HG03432 (cell line): ENCODE results near the gene PADI4.
"Not testable (repeated sequence)": the region's sequence is repeated elsewhere in the genome, so short reads cannot be mapped to it uniquely, and the experiment has no call there.

Experiments used
- ATAC-seq: cut with Tn5 transposase; IDR thresholded peaks from one replicate; pipeline ENCODE4 v1.9.1; 2021; ENCODE audit warnings: mild to moderate bottlenecking, moderate library complexity; ENCODE audit not compliant: unreplicated experiment

The PADI4 gene

DNA sequence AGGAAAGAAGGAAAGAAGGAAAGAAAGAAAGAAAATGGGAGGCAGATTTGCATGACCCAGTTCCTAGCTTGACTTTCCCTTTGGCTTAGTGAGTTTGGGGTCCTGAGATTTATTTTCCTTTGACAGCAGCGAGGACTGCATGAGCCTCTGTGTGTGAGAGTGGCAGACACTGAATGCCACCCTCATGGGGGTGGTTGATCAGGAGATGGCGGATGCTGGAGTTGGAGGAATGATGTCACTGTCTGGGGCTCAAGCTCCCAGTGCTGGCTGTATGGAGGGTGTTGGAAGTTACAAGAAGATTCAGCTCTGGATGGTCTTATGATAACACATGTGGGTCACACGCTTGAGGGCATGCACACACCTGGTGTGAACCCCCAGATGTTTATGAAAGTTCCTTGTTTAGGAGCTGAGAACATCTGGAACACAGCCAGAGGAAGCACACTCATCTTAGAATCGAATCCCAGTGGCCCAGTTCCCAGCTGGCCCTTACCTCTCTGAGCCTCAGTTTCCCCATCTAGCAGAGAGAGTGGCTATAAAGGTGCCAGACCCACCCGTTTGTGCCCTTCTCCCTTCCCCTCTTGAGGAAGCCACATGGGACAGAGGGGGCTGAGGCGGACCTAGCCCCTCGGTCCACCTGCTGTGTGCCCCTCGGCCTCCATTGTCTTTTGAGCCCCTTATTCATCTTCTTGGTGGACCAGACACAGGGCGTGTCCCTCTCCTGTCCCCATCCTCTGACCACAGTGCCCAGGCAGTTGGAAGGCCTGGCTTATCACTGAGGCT lies 5.7 kb downstream of the PADI4 start:
- ATAC-seq, result no peak

DNA sequence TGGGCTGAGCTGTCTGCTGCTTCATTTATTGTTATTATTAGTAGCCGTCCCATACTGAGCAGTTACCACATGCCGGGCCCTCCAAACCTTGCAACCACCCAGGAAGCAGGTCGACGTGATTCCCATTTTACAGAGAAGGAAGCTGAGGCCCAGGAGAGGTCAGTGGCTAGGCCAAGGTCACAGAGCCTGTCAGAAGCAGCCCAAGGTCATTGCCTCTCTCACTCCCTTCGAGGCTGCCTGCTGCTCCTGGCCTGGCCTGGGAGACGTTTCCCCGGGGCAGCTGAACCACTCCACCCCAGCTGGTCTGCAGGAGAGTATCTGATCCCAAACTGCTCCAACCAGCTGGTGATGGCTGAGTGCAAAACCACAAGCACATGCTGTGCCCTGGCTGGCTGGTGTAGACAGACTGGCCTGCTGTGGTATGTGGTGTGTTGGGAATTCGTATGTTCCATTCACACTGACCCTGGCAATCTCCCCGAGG lies 6.5 kb downstream of the PADI4 start:
- no peak for ATAC-seq

DNA sequence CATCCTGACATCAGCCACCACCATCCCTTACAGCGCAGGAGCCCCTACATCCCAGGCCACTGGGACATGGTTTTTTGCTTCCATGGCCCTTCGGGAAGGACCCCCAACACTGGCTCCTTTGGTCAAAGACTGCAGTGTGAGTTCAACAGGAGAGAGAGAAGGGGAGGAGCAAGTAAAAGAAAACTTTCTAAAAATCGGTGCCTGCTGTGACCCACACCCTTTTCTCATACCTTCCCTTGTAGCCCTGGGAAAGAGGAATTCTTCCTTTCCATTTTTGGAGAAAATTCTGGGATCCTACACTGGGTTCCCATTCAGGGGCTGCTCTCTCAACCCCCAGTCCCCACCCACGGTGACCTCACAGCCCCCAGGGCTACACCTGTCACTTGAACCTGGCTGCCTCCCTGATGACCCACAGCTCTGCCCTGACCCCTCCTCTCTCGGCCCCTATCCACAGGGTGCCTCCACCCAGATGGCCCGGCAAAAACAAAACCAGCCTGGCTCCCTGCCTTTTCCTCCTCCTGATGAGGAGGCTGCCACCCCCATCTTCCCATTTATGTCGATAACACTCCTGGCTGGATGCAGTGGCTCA lies 7.6 kb downstream of the PADI4 start:
- ATAC-seq, result no peak

DNA sequence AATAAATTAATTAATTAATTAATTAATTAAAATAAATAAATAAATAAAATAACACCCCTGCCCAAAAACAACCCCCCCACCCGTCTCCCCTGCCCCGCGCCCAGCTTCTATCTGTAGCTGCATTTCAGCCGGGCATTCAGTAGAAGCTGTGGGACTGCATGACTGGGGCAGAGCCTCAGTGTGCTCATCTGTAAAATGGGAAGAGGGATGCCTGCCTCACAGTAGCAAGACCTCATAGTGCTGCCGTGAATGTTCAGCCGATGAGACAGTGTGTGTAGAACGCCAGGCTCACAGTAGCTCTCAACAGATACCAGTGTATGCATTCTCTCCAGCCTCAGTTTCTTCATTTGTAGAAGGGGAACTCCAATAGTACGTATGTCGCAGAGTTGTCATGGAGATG lies 8.7 kb downstream of the PADI4 start:
- no peak for ATAC-seq

DNA sequence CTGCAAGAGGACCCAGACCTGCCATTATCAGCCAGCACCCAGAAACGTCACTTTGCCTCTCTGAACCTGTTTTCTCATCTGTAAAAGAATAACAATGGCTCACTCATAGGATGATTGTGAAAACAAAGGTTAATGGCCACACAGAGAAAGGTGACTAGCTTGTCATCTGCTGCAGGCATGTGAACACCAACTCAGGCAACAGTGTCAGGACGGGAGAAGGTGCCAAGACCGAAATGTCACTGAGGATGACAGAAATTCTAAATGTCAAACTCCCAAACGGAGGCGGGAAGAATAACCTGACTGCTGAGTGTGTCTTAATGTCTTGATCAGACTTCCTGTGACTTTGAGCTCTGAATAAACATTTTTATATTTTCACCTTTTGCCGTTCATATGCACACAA lies 10.3 kb downstream of the PADI4 start:
- ATAC-seq, result no peak

DNA sequence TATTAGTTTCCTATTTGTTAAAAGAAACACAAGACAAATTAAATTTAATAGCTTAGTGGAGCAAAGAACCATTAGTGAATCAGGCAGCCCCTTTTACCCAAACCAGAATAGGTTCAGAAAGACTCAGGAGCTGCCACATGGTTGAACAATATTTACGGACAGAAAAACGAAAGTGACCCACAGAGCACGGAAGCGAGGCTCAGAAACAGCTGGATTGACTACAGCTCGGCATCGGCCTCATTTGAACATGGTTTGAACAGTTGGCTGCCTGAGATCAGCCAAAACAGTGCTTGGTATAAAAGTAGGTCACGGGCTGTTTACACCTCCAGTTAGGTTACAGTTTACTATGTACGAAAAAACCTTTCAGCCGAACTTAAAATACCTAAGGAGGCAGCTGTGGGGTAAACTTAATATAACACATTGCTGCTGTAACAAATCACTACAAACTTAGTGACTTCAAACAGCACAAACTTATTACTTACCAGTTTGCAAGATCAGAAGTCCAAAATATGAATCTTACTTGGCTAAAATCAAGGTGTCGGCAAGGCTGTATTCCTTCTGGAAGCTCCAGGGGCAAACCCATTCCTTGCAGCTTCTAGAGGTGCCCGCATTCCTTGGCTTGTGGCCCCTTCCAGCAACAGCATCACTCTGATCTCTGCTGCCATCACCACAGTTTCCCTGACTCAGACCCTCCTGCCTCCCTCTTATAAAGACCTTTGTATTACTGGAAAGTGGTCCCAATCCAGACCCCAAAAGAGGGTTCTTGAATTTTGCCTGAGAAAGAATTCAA lies 11.8 kb downstream of the PADI4 start:
- ATAC-seq, result no peak

DNA sequence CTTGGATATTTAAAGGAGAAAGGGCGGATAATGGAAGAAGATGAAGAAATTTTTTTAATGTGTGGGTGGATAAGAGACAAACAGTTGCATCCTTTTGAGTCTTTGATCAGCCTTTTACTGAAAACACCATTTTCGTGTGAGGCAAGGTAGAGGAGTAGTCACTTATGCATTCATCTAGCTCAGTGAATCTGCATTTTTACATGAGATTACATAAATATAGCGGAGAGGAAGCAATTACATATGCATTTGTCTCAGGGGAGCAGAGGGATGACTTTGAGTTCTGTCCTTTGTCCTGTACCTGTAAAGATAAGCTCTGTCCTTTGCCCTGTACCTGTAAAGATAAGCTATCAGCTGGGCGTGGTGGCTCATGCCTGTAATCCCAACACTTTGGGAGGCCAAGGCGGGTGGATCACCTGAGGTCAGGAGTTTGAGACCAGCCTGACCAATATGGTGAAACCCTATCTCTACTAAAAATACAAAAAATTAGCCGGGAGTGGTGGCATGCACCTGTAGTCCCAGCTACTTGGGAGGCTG lies 13.9 kb downstream of the PADI4 start:
- ATAC-seq, result not testable (repeated sequence)

DNA sequence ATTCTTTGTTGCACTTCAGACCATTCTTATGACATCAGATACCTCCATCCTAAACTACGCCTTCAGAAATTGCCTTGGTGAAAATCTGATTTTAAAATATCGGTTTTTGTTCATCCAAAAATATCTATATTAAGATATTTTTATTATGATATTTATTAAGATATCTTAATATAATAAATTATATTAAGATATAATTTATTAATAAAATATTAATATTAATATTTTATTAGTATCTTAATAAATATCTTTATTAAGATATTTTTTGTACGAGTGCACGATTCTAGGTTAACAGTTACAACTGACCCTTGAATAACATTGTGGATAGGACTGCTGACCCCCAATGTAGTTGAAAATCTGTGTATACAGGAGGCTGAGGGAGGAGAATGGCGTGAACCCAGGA lies 20.9 kb downstream of the PADI4 start:
- no peak for ATAC-seq

DNA sequence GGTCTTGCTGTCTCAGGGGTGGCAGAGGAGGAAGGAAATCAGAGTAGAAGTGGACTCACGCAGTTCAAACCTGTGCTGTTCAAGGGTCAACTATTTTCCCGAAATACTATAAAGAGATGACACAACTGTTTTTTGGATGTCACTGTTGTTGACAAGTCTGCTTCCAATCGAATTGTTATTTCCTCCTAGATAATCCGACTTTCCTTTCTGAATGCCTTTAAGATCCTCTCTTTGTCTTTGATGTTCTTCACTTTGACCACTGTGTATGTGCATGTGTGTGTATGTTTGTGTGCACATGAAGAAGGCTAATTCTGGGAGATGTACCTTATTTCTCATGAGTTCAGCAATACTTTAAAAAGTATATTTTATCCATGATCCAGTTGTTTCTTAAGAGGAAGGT lies 21.6 kb downstream of the PADI4 start:
- no peak for ATAC-seq

DNA sequence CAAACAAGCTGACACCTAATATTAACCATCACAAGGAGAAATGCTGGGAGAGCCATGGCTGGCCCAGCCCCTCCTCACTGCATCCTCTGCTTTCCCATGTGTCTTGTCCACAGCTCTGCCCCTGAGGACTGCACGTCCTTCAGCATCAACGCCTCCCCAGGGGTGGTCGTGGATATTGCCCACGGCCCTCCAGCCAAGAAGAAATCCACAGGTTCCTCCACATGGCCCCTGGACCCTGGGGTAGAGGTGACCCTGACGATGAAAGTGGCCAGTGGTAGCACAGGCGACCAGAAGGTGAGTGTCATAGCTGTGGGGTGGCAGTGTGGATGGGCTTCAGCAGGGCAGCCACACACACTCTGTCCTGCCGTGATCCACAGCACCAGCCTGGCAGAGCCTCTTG lies 22.9 kb downstream of the PADI4 start:
- no peak for ATAC-seq

DNA sequence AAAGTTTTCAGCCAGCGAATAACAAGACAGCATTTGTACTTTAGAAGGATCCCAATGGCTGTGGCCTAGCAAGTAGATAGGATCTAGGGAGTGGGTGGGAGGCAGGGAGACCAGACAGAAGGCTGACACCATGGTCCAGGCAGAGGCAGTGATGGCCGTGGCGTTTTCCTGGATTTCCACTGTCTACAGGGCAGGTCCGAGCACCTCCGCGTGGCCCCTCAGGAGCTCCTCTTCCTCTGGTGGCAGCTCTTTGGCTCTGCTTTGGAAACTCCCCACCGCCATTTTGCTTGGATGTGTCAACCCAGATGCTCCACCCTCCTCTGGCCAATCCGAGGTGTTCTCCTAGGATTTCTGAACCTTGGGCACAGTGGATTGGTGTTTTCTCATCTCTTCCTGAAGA lies 25.1 kb downstream of the PADI4 start:
- ATAC-seq, result no peak

DNA sequence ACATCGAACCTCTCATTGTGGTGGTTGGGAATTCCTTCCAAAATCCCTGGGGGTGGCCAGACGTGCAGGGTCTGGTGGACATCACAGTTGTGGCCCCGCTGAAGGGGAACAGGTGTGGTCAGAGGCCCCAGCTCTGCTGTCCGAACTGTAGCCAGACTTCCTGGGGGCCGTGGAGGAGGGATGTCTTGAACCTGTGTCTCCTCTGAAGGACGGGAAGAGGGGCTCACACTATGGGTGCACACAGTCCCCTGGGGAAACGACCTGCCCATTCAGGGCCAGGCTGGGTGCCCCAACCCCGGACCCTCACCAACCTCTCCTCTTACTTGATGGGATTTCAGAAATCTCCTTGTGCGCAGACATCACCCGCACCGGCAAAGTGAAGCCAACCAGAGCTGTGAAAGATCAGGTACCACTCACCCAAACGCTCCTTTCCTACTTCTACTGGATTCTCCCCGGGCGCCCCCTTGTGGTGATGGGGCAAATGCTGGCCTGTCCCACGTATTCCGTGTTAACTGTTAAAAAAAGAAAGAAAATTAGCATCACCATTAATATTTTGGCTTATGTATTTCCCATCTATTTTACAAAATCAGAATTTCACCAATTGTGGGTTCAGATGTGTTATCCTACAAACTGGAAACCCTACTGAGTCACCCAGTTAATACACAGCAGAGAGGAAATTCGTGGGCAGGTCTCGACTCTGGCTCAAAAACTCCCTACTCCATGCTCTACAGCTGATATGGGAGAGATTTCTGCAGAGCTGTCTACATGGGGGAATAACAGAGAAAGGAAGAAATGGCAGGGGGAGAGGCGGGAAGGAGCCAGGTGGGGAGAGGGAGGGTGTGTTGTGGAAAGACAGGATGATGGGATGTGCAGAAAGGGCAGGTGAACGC lies 28.1 kb downstream of the PADI4 start:
- ATAC-seq, result no peak

DNA sequence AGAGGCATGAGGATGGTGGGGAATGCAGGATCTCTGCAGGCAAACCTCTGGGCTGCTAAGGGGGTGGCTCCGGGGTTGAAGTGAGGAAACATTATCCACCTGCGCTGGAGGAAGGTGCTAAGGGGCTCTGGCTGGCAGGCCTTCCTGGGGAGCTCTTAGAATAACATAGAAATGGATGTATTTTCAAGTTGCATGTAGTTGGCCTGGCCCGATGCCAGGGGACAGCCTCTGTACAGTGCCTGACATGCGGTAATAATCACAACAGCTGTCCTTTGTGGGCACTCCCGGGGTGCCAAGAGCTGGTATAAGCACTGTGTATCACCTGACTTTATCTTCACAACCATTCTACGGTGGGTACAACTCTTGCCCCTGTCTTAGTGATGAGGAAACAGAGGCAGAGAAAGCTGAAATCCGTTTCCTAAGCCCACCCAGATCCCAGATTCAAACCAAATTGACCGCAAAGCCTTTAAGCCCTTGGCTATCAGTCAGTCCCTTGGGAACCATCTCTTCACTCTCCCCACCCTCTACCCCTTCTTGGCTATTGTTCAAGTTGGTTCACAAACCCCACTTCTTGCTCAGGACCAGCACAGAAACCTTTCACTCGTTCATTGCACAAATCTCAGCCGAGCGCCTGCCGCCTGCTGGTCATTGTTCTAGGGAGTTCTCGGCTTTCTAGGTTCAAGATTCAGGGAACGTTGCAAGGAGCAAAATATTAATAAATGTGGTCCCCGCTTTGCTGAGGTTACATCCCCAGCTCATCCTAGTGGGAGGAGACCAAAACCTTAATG lies 30.9 kb downstream of the PADI4 start:
- no peak for ATAC-seq

DNA sequence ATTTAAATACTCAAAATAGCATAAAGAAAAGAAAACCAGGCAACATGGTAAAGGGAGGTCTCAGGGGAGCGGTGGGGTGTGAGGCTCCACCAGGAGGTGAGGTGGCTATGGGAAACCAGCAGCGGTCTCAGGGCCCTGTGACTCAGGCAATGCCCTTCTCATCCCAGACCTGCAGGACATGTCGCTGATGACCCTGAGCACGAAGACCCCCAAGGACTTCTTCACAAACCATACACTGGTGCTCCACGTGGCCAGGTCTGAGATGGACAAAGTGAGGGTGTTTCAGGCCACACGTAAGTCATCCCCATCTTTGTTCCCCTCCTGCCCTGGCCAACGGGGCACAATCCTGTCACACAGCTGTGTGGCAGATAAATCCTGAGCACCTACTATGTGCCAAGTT lies 31.5 kb downstream of the PADI4 start:
- no peak for ATAC-seq

DNA sequence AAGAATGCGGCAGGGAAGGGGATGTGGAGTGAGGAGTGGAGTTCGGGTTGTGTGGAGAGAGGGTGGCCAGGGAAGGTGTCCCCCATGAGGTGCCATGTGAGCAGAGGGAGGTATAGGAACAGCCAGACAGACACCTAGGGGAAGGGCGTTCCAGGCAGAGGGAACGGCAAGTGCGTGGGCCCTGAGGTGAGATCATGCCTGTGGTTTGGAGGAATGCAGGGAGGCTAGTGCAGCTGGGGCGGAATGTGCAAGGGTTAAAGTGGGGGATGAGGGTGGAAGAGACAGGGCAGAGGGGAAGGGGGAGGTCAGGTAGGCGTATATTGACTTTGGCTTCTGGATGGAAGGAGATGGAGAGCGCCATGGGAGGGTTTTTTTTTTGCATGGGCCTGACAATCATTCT lies 32.4 kb downstream of the PADI4 start:
- no peak for ATAC-seq

DNA sequence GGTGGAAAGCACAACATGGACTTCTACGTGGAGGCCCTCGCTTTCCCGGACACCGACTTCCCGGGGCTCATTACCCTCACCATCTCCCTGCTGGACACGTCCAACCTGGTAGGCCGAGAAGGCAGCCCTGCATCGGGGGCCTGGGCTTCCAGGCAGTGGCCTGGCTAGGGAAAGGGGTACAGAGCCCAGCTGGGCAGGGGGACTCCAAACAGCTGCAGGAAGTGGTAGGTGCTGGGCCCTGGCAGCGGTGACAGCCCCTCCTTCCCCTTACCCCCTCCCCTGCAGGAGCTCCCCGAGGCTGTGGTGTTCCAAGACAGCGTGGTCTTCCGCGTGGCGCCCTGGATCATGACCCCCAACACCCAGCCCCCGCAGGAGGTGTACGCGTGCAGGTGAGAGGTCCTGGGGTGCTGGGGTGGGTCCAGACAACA lies 34.0 kb downstream of the PADI4 start:
- no peak for ATAC-seq

DNA sequence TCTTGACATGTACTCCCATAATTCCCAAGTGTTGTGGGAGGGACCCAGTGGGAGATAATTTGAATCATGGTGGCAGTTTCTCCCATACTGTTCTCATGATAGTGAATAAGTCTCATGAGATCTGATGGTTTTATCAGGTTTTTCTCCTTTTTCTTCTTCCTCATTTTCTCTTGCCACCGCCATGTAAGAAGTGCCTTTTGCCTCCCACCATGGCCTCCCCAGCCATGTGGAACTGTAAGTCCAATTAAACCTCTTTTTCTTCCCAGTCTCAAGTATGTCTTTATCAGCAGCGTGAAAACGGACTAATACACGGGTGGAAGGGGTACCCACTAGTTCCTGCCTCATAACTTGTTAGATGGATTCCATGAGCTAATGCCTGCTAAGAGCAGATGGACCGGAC lies 37.5 kb downstream of the PADI4 start:
- not testable (repeated sequence) for ATAC-seq

DNA sequence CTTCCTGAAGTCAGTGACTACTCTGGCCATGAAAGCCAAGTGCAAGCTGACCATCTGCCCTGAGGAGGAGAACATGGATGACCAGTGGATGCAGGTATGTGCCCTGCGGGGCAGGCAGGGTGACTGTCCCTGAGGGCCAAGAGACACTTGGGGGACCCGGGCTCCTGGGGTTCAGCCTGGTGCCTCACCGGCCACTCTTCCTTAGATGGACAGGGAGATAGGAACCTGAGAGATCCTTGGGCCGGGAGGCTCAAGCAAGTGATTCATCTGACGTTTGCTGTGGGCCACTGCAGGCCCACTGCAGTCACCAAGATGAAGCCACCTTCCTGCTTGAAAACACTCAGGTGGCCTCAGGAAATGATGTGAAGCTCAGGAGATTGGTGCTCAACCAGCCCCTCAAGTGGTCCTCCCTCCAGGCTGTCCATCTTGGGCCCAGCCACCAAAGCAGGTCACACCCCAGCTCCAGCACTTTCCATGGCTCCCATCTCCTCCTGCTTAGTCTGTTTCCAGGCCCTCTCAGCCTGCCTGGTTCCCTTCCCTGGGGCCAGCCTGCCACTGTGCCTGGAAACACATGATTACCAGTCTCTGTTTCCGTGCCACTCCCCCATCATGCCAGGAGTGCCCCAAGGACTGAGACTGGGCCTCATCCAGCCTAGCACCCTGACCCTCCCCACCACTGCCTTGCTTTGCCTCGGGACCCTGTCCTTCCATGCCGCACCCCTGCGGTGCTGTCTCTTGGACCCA lies 38.2 kb downstream of the PADI4 start:
- ATAC-seq, result no peak
